GM18519 (cell line): ENCODE measurements around the gene ACSL3.
"Not testable (repeated sequence)": the region's sequence is repeated elsewhere in the genome, so short reads cannot be mapped to it uniquely, and the experiment has no call there.

ENCODE experiments used
- ATAC-seq: cut with Tn5 transposase; IDR thresholded peaks from one replicate; pipeline ENCODE4 v1.9.1; 2021; ENCODE audit warnings: mild to moderate bottlenecking, moderate library complexity; ENCODE audit not compliant: unreplicated experiment, low FRiP score

Gene ACSL3

GRCh38 chr2:222963641-222964040 is 102.8 kb downstream of the ACSL3 start:
- no peak for ATAC-seq

GRCh38 chr2:222964376-222965031 is 103.7 kb downstream of the ACSL3 start:
- no peak for ATAC-seq

- no peak for ATAC-seq
These were observed 104.7 kb downstream of the ACSL3 start for GRCh38 chr2:222965555-222965954.

- no peak for ATAC-seq
These were observed 107.8 kb downstream of the ACSL3 start for GRCh38 chr2:222968550-222969155.

- no peak for ATAC-seq
These were observed 108.7 kb downstream of the ACSL3 start for GRCh38 chr2:222969491-222969890.

- ATAC-seq: no peak
These were observed 111.6 kb downstream of the ACSL3 start for GRCh38 chr2:222972420-222972819.

- ATAC-seq: no peak
These were observed 112.4 kb downstream of the ACSL3 start for GRCh38 chr2:222973237-222973636.

- no peak for ATAC-seq
These were observed 112.9 kb downstream of the ACSL3 start for GRCh38 chr2:222973733-222974132.

- no peak for ATAC-seq
These were observed 115.8 kb downstream of the ACSL3 start for GRCh38 chr2:222976521-222977061.

GRCh38 chr2:222977121-222977520 is 116.3 kb downstream of the ACSL3 start:
- no peak for ATAC-seq

- no peak for ATAC-seq
These were observed 118.0 kb downstream of the ACSL3 start for GRCh38 chr2:222978850-222979249.

- ATAC-seq: no peak
These were observed 118.6 kb downstream of the ACSL3 start for GRCh38 chr2:222979484-222979883.

GRCh38 chr2:222982010-222982908 is 121.4 kb downstream of the ACSL3 start:
- peak; percentile 67 for ATAC-seq

- ATAC-seq: no peak
These were observed 122.1 kb downstream of the ACSL3 start for GRCh38 chr2:222982909-222983265.

GRCh38 chr2:222984908-222985307 is 124.1 kb downstream of the ACSL3 start:
- no peak for ATAC-seq

GRCh38 chr2:222989431-222989830 is 128.6 kb downstream of the ACSL3 start:
- ATAC-seq: no peak

- not testable (repeated sequence) for ATAC-seq
These were observed 129.4 kb downstream of the ACSL3 start for GRCh38 chr2:222990206-222990605.

GRCh38 chr2:222992137-222992536 is 131.3 kb downstream of the ACSL3 start:
- ATAC-seq: no peak
